Stimulated activated naive CD4-positive, alpha-beta T cell treated with Interleukin-2 at 50 U/mL for 16 hours (primary cell): Measurements from ENCODE around the gene CTIF.

Experiments used
- DNase-seq: peaks from one replicate; lab custom pipeline; 2025; lab: John Stamatoyannopoulos, UW

The CTIF gene

DNA sequence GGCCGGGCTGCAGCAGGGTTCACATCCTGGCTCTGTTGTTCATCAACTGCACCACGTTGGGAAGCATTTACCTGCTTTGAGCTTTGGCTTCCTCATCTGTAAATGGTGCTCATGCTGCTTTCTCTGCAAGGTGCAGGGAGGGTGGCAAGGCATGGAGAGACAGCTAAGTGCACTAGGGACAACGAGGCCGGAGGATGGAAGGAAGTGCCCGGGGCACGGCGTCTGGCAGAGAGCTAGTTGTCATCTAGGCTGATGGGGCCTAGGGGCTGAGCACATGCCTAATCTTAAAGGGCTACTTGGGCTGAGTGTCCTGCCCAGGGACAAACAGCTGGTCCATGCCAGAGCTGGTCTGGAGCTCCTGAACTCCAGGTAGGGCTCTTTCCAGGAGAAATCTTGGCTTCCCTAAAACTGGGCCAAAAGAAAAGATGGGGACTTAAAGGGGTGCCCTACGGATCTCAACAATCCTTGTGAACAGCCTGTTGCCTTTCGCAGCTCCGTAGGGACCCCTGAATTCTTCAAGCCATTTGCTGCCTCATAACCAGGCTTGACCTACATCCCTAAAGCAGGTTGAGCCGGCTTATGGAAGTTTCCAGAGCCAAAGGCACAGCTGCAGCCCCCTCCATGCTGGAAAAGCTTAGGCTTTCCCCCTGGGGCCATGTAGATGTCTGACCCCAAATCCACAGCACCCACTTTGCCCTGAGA lies 281.1 kb downstream of the CTIF start:
- no peak for DNase-seq

GRCh38 chr18:48820483-48821250 lies 281.8 kb downstream of the CTIF start:
- DNase-seq = no peak

DNA sequence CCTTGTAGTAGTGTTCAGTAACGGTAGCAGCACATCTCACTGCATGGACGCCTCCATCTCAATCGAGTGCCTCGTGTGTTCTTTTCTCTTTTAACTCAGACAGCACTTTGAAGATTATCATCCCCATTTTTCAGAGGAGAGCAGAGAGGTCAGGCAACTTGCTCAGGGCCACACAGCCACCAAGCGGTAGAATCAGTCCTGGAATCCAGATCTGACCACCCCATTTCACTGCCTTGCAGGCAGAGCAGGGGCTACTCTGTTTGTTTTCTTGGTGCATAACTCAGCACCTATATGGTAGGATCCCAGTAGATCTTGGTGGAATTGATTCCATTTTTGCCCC lies 282.4 kb downstream of the CTIF start:
- no peak for DNase-seq

DNA sequence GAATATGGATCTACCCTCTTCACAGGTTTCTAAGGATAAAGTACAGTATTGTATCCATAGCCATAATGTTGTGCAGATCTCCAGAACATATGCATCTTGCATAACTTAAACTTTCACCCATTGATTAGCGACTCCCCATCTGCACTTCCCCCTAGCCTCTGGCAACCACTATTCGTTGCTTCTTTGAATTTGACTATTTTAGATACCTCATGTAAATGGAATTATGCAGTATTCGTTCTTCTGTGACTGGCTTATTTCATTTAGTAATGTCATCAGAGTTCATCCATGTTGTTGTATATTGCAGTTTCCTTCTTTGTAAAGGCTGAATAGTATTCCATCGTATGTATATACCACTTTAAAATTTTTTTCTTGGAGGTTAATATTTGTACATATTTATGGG lies 283.0 kb downstream of the CTIF start:
- no peak for DNase-seq

GRCh38 chr18:48824231-48824970 lies 285.6 kb downstream of the CTIF start:
- DNase-seq = no peak

DNA sequence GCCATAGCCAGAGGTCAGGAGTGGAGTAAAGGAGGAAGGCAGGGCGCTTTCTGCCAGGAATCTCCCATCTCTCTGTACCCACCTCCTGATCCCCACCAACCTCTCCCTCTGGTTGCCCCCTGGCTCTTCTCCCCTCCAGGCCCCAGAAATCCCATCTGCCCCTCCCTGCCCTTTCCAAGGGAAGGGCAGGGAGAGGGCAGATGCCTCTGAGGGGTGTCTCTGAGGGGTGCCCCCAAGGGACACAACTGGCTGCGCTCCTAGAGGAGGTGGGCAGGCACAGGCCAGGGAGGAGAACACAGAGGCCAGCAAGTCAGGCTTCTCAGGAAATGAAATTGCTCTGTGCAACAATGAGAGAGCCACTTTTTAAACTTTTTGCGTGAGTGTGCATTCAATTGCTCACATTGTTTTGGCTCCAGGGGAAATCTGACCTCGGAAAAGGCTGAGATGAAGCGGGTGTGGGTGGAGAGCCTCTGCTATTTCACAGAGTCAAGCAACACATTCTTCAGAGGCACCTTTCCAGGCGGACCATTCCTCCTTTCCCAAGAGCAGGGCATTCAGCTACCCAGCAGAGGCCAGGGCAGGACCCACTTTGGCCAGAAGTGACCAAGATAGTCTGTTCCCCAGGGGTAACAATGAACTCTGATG lies 286.4 kb downstream of the CTIF start:
- DNase-seq = no peak

- no peak for DNase-seq
Measured at GRCh38 chr18:48826271-48826670, 287.4 kb downstream of the CTIF start.

GRCh38 chr18:48826806-48827205 lies 288.0 kb downstream of the CTIF start:
- no peak for DNase-seq

DNA sequence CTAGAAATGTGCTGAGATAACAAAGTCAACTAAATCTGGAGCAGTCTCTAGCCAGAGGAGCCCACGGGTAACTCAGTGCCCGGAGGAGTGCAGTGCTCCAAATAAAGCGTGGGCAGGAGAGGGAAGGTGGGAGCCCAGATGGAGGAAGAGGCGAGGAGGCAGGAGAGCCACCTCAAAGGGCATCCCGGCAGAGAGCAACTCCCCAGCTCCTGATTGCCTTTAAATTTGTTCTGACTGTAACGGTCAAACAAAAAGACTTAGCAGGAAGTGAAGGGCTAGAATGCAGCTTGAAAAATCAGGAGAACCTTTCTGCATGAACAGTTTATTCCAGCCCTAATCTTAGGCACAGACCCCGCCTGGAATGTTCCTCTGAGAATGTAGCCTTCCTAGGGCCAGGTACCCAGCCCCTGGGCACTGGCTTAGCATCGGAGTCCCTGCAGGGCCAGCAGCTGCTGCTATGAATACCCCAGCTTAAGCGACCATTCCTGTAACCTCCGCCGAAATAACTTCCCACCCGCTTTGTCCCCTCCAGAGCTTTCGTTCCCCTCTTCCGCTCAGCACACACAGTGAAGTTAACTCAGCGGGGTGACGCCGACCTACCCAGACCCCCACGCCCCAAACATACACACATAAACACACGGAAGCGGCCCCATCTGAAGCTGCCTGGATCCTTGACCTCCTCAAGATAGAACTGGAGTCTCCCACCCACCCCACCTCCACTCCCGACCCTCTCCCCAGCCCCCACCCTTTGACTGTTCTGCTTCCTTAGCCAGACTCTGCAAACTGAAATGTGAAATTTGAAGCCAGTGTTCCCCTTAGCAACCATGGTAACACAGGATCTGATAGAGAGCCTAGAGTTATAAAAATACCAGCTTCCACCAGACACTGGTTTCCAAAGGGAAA lies 288.7 kb downstream of the CTIF start:
- no peak for DNase-seq

GRCh38 chr18:48828194-48828545 lies 289.3 kb downstream of the CTIF start:
- no peak for DNase-seq

DNA sequence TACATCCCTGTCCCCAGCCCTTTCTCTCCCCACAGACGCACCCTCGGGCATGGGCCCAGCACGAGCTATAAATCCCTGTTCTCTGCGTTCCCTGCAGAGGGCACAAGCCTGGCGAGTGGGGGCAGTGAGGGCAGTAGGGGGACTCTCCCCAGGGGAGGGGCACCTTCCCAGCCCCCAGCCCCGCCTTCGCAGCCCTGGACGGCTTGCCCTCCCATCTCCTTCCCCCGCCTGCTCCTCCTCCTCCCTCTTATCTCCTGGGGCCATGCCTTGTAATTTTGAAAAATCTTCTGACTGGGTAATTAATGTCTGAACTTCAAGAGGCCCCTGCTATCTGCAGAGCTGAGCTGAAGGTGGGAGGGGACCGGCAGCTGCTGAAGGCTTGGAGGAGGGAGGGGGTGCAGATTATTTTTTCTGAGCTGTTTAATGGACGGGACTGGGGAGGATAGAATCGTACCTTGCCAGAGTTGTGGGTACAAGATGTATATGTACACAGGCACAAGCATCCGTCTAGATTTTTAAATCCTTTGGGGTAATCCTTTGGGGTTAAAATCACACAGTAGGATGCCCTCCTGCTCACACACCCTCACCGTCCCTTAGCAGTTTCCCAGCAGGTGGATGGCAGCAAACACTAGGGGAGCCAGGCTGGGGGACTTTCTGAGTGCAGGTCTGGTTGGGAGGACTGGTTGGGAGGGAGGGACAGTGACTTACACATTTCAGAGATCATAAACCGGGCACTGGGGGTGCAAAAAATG lies 290.0 kb downstream of the CTIF start:
- no peak for DNase-seq

- DNase-seq = no peak
Measured at GRCh38 chr18:48829443-48830149, 290.8 kb downstream of the CTIF start.

DNA sequence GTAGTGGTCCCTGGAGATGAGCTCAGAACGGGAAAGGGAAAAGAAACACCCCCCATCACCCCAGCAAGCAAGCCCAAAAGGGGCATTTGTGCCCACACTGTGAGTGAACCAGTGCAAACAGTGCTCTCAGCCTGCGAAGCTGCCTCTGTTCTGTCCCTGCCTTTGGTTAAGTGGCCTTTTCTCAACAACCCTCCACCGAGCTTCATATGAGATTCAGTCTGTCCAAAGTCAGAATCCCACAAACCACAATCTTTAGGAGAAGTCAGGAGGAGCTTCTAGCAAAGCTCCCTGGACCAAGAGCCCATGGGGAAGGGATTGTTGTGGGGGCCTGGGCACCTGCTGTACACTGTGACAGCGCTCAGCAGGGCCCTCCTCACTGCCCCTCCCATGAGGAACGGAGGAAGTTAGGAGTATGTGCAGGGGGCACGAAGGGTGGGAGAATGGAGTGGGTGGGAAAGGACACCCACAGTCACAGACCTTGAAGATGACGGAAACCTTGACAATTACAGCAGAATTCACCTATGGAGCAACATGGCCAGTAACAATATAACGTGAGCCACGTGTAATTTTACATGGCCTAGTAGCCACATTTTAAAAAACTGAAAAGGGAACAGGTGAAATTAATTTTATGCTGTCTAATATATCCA lies 292.4 kb downstream of the CTIF start:
- DNase-seq = no peak

- no peak for DNase-seq
Measured at GRCh38 chr18:48831802-48832201, 293.0 kb downstream of the CTIF start.

DNA sequence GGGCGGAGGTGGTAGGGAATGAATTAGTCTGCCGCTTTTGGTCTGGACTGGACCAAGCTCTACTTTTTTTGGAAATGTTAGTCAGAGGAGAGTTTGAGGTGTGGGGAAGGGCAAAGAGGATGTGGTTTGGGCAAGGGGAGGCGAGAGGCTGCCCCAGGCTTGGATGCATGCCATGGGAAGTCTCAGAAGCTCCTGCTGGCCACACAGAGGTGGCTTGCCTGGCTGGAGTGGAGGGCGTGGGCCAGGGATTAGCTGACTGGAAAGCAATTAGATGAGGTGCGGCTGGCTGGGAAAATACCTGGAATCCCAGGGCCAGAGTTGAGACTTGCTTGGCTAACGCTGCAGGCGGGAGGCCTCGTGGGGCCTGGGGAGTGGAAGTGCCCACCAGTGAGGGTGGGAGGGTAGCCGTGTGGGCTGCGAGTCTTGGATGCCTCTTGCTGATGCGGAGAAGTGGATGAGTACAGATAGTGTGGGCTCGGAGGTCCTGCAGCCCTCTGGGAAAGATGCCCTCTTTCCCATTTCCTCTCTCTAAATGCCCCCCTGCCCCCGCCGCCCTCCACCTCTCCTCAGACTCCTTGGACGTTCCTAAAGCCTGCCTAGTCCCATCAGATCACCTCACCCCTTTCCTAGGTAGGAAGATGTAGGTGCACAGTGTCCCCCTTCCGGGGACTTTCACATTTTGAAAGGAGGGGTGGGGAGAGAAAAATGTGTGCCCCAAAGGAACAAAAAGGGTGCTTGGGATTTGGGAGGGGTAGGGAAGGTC lies 294.3 kb downstream of the CTIF start:
- no peak for DNase-seq

DNA sequence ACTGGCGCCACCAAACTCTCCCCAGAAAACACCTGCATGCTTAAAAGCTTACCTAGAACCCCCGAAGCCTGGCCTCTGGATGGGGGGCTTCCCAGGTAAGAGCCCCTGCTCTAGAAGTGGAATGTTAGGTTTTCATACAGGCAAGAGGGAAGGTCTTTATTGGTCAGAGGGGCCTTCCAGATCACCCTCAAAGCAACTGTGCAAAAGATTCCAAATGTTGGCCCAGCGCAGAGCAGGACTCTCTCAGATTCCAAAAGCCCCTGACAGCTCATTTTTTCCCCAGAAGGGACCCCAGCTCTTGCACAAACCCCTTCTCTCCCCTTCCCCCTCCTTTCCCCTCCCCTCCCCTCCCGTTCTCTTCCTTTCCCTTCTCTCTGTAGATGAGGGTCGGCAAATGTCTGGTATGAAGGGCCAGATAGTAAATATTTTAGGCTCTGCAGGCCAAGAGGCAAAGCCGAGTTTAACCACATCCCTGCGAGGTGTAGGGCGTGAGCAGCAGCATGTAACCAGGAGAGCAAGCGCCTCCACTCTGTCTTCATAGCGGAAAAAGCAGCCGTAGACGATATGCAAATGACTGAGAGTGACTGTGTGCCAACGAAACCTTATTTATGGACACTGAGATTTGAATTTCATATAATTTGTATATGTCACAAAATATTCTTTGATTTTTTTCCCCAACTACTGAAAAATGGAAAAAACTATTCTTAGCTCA lies 295.0 kb downstream of the CTIF start:
- peak; percentile 30 for DNase-seq

DNA sequence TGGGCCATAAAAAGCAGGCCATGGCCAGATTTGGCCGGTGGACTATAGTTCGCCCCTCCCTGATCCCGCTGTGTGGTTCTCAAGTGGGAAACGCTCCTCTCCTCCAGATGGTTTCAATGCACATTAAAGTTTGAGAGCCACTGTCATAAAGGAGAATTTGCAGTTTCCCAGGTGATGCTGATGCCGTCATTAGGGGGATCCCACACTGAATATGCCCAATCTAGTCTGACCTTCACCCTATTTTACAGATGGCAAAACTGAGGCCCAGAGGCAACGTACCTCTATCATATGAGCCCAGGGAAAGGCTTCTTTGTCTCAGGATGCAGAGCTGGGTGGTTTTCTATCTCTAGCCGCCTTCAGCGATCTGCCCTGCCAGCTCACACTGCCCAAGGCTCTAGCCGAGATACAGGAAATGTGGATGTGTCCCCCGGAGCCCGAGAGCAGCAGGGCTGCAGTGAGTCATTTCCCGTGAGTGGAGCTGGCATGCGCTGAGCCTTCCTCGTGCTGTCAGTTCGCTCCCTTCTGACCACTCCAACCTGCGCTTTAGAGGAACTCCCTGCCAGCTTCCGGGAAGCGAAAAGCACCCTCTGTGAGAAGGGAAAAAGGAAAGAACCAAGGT lies 295.7 kb downstream of the CTIF start:
- peak; percentile 76 for DNase-seq

DNA sequence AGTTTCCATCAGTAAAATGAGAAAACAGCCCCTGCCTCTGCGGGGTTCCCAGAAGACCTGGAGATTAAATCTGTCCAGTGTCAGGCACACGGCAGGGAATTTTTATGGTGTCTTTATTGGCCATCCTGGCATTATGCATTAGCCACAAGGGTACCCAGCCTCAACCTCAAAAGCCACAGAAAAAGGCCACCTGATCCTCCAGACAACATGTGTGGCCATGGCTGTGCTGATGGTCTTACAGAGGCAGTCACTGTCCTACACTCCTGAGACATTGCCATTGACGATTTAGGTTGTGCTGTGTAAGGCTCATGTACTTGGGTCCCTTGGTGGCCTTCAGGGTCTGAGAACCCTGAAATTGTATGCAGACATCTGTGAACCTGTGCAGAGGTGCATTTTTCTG lies 296.3 kb downstream of the CTIF start:
- DNase-seq = no peak
